Endothelial cell of umbilical vein (primary cell): Measurements from ENCODE around the gene DMD. TPM values are rescaled to one million over a fixed set of nuclear protein-coding genes. Genes with fewer than 3 reads are reported as not detected.

Experiments used
- BruUV-seq: library from RNA; stranded (reverse); fragments of 400-500 nt; replicated peaks from 2 replicates; lab custom pipeline; 2021; lab: Mats Ljungman, UMichigan
- CTCF ChIA-PET: fragments of 300-600, 350-600 bp; sonication (Branson Sonifier 250); formaldehyde crosslinking; loops from one replicate; lab custom pipeline; 2021; ENCODE audit warnings: antibody characterized with exemption, inconsistent platforms; lab: Charles Lee
- POLR2A ChIA-PET: fragments of 300-600, 350-600 bp; sonication (Branson Sonifier 250); formaldehyde crosslinking; loops from one replicate; lab custom pipeline; 2021; ENCODE audit warnings: antibody characterized with exemption, inconsistent platforms; lab: Charles Lee
- DNase-seq: peaks from one replicate; pipeline ENCODE4 v3.0.0-alpha.2; 2011; ENCODE audit warnings: low read depth, low spot score
- FAIRE-seq: peaks from 2 replicates; lab custom pipeline; 2011; peaks lifted over from hg19 to GRCh38; lab: Jason Lieb, UNC
- H2AFZ ChIP-seq: 2 replicates; pipeline ENCODE4 v1.6.0; 2012; ENCODE audit warnings: low read depth, low read length, control low read depth, inconsistent platforms
- H3K27ac ChIP-seq: 2 replicates; pipeline ENCODE4 v1.5.1; 2011; ENCODE audit warnings: low read depth, mild to moderate bottlenecking, control low read depth, low read length, moderate library complexity; ENCODE audit not compliant: insufficient read depth
- H3K27me3 ChIP-seq, 2 experiments: 2 replicates each; pipeline versions ENCODE4 v1.6.0 to v1.6.1; 2011; ENCODE audit warnings: low read length in 2 of 2, mixed read lengths in 1 of 2; ENCODE audit not compliant: control insufficient read depth in 2 of 2, insufficient read depth in 2 of 2
- H3K36me3 ChIP-seq, 2 experiments: 2 replicates in 1 of 2; 3 replicates in 1 of 2; pipeline ENCODE4 v1.5.1; 2011; ENCODE audit warnings: low read length in 2 of 2, mild to moderate bottlenecking in 1 of 2, moderate library complexity in 1 of 2; ENCODE audit not compliant: control insufficient read depth in 2 of 2, insufficient read depth in 2 of 2; ENCODE audit errors: extremely low read depth in 1 of 2
- H3K4me1 ChIP-seq: 3 replicates; pipeline ENCODE4 v1.5.1; 2011; ENCODE audit warnings: mild to moderate bottlenecking, low read length; ENCODE audit not compliant: control insufficient read depth, insufficient read depth; ENCODE audit errors: extremely low read depth
- H3K4me2 ChIP-seq: 2 replicates; pipeline ENCODE4 v1.6.1; 2011; ENCODE audit warnings: low read length, control low read depth, mixed read lengths; ENCODE audit not compliant: insufficient read depth
- H3K4me3 ChIP-seq, 3 experiments: fragments of 200-600 bp in 1 of 3; sonication (generic), shearing (Covaris generic) in 1 of 3; replicated peaks in 1 of 3; 2 replicates each; pipeline ENCODE4 v1.5.1; 2011 to 2016; ENCODE audit warnings: control low read depth in 3 of 3, low read length in 3 of 3, mild to moderate bottlenecking in 2 of 3, inconsistent platforms in 1 of 3, low read depth in 1 of 3, moderate library complexity in 1 of 3; ENCODE audit not compliant: insufficient read depth in 1 of 3
- H3K79me2 ChIP-seq: 2 replicates; pipeline ENCODE4 v1.6.0; 2012; ENCODE audit warnings: low read length, inconsistent platforms; ENCODE audit not compliant: control insufficient read depth, insufficient read depth
- H3K9ac ChIP-seq: replicated peaks from 2 replicates; pipeline ENCODE3; 2011; ENCODE audit warnings: low read length, control low read depth; ENCODE audit not compliant: insufficient read depth; ENCODE audit errors: extremely low read depth
- H3K9me1 ChIP-seq: replicated peaks from 3 replicates; pipeline ENCODE4 v1.6.0; 2011; ENCODE audit warnings: mild to moderate bottlenecking, low read length; ENCODE audit not compliant: control insufficient read depth, insufficient read depth; ENCODE audit errors: extremely low read depth
- H3K9me3 ChIP-seq: replicated peaks from 2 replicates; pipeline ENCODE4 v1.5.1; 2012; ENCODE audit warnings: low read length, inconsistent platforms; ENCODE audit not compliant: control insufficient read depth, insufficient read depth
- H4K20me1 ChIP-seq: replicated peaks from 2 replicates; pipeline ENCODE3; 2011; ENCODE audit warnings: mild to moderate bottlenecking, low read length; ENCODE audit not compliant: control insufficient read depth, insufficient read depth; ENCODE audit errors: extremely low read depth
- EZH2 ChIP-seq: IDR thresholded peaks from 2 replicates; pipeline ENCODE4 v1.6.1; 2012; ENCODE audit warnings: borderline replicate concordance, low read depth, mild to moderate bottlenecking, moderate library complexity, low read length, inconsistent platforms; ENCODE audit not compliant: severe bottlenecking
- FOS ChIP-seq: IDR thresholded peaks from 2 replicates; pipeline ENCODE4 v1.6.1; 2011; ENCODE audit warnings: mild to moderate bottlenecking, low read length, moderate library complexity, borderline replicate concordance; ENCODE audit not compliant: insufficient read depth
- GATA2 ChIP-seq: IDR thresholded peaks from 2 replicates; pipeline ENCODE4 v1.7.0; 2011; ENCODE audit warnings: low read depth, mild to moderate bottlenecking, moderate library complexity, mixed read lengths, low read length; ENCODE audit not compliant: insufficient read length, insufficient read depth
- JUN ChIP-seq: IDR thresholded peaks from 2 replicates; pipeline ENCODE4 v1.6.1; 2011; ENCODE audit warnings: borderline replicate concordance, low read depth; ENCODE audit not compliant: insufficient read length, insufficient read depth
- MAX ChIP-seq: IDR thresholded peaks from 2 replicates; pipeline ENCODE4 v1.6.1; 2011; ENCODE audit not compliant: insufficient read depth, insufficient read length
- MYC ChIP-seq: IDR thresholded peaks from one replicate; pipeline ENCODE4 v1.6.1; 2011; ENCODE audit warnings: mild to moderate bottlenecking, low read depth, low read length
- POLR2A ChIP-seq: IDR thresholded peaks from 2 replicates; pipeline ENCODE4 v1.6.1; 2012; ENCODE audit warnings: low read depth, mild to moderate bottlenecking, control low read depth, low read length
- POLR2AphosphoS5 ChIP-seq: IDR thresholded peaks from 2 replicates; pipeline ENCODE4 v1.6.1; 2012; ENCODE audit warnings: low read depth, mild to moderate bottlenecking, control low read depth, low read length, moderate library complexity; ENCODE audit not compliant: insufficient read depth
- dilution Hi-C: fragments of 300-500 bp; cut with MboI; formaldehyde crosslinking; loops from one replicate; pipeline ENCODE4 v1.15.0; 2019; ENCODE audit warnings: low sequenced_read_pairs; ENCODE audit not compliant: extremely low pct_ligation_motif_present
- intact Hi-C: fragments of 100-400 bp; cut with micrococcal nuclease; formaldehyde crosslinking; loops from one replicate; pipeline ENCODE4 v1.10.0; 2022
- polyA plus RNA-seq, 4 experiments: library from polyadenylated mRNA; depleted of rRNA in 3 of 4; stranded (reverse) in 3 of 4; unstranded in 1 of 4; fragments of >200 nt; gene quantifications; 2 replicates each; pipeline versions ENCODE4 v1.2.1 to v1.2.3, GENCODE V29; 2011 to 2012; ENCODE audit warnings: missing spikeins in 1 of 4
- total RNA-seq: library from RNA; stranded (reverse); gene quantifications from 2 replicates; pipeline ENCODE4 v1.2.3, GENCODE V29; 2021
- TF ChIP-seq, protein P1 (sequence below), 2 donors: IDR thresholded peaks; 1 replicate in 1 of 2; 2 replicates in 1 of 2; pipeline ENCODE4 v1.5.1; 2011; ENCODE audit warnings: low read length in 2 of 2, mild to moderate bottlenecking in 2 of 2, moderate library complexity in 2 of 2, control low read depth in 1 of 2, inconsistent platforms in 1 of 2, low read depth in 1 of 2; ENCODE audit not compliant: insufficient read depth in 1 of 2; ENCODE audit errors: extremely low read depth in 1 of 2

Gene DMD
- total and polyA plus RNA-seq, 2 donors (not counting 3 experiments of a cell fraction or from before 2014, with no cell fraction given), result 7.3 to 9.0 TPM

- Histone ChIP-seq H3K36me3 (no peaks in the 10 kb centered on the region), H2AFZ (no peak overlapping the region), H3K4me3 (no peak overlapping the region), H3K79me2 (no peaks in the 10 kb centered on the region), H3K9me1 (no peaks in the 10 kb centered on the region), H4K20me1 (no peaks in the 10 kb centered on the region), H3K4me2 (no peak overlapping the region), H3K4me1 (no peaks in the 10 kb centered on the region), H3K9me3 (no peaks in the 10 kb centered on the region), H3K27ac (no peak overlapping the region), H3K27me3 (no peaks in the 10 kb centered on the region), H3K9ac (no peak overlapping the region)
- BruUV-seq, result no TSS peak
- no peak for TF ChIP-seq GATA2
- TF ChIP-seq EZH2, result no peak
- no peak for TF ChIP-seq POLR2A
- TF ChIP-seq FOS, result no peak
- no peak for TF ChIP-seq POLR2AphosphoS5
- TF ChIP-seq, protein P1, sequence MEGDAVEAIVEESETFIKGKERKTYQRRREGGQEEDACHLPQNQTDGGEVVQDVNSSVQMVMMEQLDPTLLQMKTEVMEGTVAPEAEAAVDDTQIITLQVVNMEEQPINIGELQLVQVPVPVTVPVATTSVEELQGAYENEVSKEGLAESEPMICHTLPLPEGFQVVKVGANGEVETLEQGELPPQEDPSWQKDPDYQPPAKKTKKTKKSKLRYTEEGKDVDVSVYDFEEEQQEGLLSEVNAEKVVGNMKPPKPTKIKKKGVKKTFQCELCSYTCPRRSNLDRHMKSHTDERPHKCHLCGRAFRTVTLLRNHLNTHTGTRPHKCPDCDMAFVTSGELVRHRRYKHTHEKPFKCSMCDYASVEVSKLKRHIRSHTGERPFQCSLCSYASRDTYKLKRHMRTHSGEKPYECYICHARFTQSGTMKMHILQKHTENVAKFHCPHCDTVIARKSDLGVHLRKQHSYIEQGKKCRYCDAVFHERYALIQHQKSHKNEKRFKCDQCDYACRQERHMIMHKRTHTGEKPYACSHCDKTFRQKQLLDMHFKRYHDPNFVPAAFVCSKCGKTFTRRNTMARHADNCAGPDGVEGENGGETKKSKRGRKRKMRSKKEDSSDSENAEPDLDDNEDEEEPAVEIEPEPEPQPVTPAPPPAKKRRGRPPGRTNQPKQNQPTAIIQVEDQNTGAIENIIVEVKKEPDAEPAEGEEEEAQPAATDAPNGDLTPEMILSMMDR (IDR thresholded peaks at IDR 0.05; ENCODE audit: extremely low read depth in 1 of 2, insufficient read depth in 1 of 2, low read depth in 1 of 2, low read length in 2 of 2), result no peak
- no peak for TF ChIP-seq MAX
- TF ChIP-seq JUN, result no peak
- no peak for TF ChIP-seq MYC
- CTCF ChIA-PET, result interaction anchor here (1.1 kb wide), 1 partner anchor 12 kb away, joined by 3 read pairs; no protein-coding TSS in a partner anchor
- FAIRE-seq (no peak), DNase-seq (no peak)
- POLR2A ChIA-PET, result no interaction called here
- dilution Hi-C loops, result no loop called here
- intact Hi-C loops, result no loop called here
These were observed 1774.9 kb downstream of the DMD start for GRCh38 chrX:31436424-31436823.
